Measurements from ENCODE around the gene PEAR1.

PEAR1 gene

GRCh38 chr1:156963621-156964020 lies 70.1 kb downstream of the PEAR1 start:
- no peak for DNase-seq (ENCODE audit: low read depth, low spot score)

GRCh38 chr1:156964441-156964840 lies 70.9 kb downstream of the PEAR1 start:
- no peak for DNase-seq (ENCODE audit: low read depth, low spot score)

Data from iPS DF 19.7 (cell line).